ENCODE measurements around the gene DSCAM.

DNA sequence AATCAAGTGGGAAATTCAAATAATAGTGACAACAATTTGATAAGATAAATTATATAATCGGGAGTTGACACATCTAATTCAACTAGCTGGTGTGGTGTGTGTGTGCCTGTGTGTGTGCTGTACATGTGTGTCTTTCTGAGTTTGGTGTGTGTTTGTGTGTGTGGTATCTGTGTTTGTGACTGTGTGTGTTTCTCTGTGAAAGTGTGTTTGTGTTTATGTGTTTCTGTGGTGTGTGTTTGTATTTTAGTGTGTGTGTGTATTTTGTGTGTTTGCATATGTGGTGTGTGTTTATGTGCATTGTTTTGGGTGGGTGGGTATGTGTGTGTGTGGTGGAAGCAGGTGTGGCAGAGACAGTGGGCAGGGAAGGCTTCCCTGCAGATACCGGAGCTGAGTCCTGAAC, 4.8 kb upstream of the DSCAM start:
- TF ChIP-seq, protein P1, sequence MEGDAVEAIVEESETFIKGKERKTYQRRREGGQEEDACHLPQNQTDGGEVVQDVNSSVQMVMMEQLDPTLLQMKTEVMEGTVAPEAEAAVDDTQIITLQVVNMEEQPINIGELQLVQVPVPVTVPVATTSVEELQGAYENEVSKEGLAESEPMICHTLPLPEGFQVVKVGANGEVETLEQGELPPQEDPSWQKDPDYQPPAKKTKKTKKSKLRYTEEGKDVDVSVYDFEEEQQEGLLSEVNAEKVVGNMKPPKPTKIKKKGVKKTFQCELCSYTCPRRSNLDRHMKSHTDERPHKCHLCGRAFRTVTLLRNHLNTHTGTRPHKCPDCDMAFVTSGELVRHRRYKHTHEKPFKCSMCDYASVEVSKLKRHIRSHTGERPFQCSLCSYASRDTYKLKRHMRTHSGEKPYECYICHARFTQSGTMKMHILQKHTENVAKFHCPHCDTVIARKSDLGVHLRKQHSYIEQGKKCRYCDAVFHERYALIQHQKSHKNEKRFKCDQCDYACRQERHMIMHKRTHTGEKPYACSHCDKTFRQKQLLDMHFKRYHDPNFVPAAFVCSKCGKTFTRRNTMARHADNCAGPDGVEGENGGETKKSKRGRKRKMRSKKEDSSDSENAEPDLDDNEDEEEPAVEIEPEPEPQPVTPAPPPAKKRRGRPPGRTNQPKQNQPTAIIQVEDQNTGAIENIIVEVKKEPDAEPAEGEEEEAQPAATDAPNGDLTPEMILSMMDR (IDR thresholded peaks at IDR 0.05), result no peak
- TF ChIP-seq POLR2A (IDR thresholded peaks at IDR 0.05), result no peak

Measured in uterus (tissue), 2 donors.